ENCODE results near the gene WBP2. TPM values are rescaled to one million over a fixed set of nuclear protein-coding genes. Genes with fewer than 3 reads are reported as not detected.
A peak's percentile ranks its signal among the peaks of the same experiment; 100 is the strongest.
"Not testable (repeated sequence)": the region's sequence is repeated elsewhere in the genome, so short reads cannot be mapped to it uniquely, and the experiment has no call there.

Gene WBP2
- total and polyA plus RNA-seq, 9 of the 15 experiments (the other 6 are each of a cell fraction or from before 2014, with no cell fraction given), result 2.2 to 74.3 (median 20.0) TPM

DNA sequence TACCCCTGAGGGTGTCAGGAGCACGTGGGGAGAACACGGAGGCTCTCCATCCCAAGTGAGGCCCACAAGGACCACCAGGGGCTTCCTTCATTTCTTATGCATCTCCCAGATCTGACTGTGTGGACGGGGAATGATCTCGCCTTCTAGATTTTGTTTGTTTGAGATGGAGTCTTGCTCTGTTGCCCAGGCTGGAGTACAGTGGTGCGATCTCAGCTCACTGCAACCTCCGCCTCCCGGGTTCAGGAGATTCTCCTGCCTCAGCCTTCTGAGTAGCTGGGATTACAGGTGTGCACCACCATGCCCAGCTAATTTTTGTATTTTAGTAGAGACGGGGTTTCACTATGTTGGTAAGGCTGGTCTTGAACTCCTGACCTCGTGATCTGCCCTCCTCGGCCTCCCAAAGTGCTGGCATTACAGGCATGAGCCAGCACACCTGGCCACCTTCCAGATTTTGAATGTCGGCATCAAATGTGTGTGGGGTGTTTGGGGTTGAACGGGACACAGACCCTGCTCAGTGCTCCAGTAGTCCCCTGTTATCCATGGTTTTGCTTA lies 13.7 kb upstream of the WBP2 start:
- H3K27ac ChIP-seq (ENCODE audit: extremely low read depth, low read depth, low read length); H3K4me2 ChIP-seq (ENCODE audit: insufficient read depth, low read length); H3K9me3 ChIP-seq (replicated peaks; ENCODE audit: control insufficient read depth, insufficient read depth, low read depth, low read length); H3K9me1 ChIP-seq (ENCODE audit: control insufficient read depth, insufficient read depth, low read length); H4K20me1 ChIP-seq (replicated peaks; ENCODE audit: control insufficient read depth, insufficient read depth, low read length); H3K4me3 ChIP-seq; H3K79me2 ChIP-seq (ENCODE audit: control insufficient read depth, insufficient read depth, low read length); ATAC-seq; H3K36me3 ChIP-seq (ENCODE audit: control insufficient read depth, insufficient read depth, low read length); in situ Hi-C loops (cut with MboI); H3K27me3 ChIP-seq (ENCODE audit: control insufficient read depth in 2 of 2, insufficient read depth in 2 of 2, low read length in 2 of 2); CTCF ChIA-PET (ENCODE audit: low intra/inter-chr PET ratio); intact Hi-C loops (cut with micrococcal nuclease); FAIRE-seq; BruUV-seq (replicated peaks): not testable (repeated sequence)
- Histone ChIP-seq H2AFZ (ENCODE audit: low read depth, low read length) (0 out of 2 replicates have a peak overlapping the region, but pooled peaks have one; percentile 66), H3K4me1 (replicated peaks in 1 of 2; ENCODE audit: control insufficient read depth in 2 of 2, insufficient read depth in 2 of 2, low read length in 2 of 2) (peaks cover 22 to 38% of the 10 kb centered on the region in 2 experiments), H3K9ac (ENCODE audit: insufficient read depth in 1 of 2, low read depth in 2 of 2, low read length in 2 of 2) (peak overlapping the region in 1 of 2 experiments; percentile 82; a peak in 1 of 4 replicates)
- TF ChIP-seq NFIC (IDR thresholded peaks at IDR 0.05) (0 out of 2 replicates have a peak, but pooled peaks have one; percentile 8), ZNF121 (CRISPR knock-in tag; conservative IDR thresholded peaks at IDR 0.05) (peak; percentile 47; the same call in 1 of the 2 replicates)
- 76% methylated on average over 10 of the region's 12 CpGs for WGBS (ENCODE audit: insufficient coverage, low coverage, missing lambda C conversion rate)
- peak in 1 of 4 experiments; percentile 2 for DNase-seq (ENCODE audit: extremely low read depth in 1 of 4, low spot score in 3 of 4)
- POLR2A ChIA-PET, result interaction anchor here (1.1 to 15.8 kb wide), 4 partner anchors 10 to 92 kb away, joined by 4 to 169 read pairs (median 6); partner anchors contain the start of gene TRIM65

DNA sequence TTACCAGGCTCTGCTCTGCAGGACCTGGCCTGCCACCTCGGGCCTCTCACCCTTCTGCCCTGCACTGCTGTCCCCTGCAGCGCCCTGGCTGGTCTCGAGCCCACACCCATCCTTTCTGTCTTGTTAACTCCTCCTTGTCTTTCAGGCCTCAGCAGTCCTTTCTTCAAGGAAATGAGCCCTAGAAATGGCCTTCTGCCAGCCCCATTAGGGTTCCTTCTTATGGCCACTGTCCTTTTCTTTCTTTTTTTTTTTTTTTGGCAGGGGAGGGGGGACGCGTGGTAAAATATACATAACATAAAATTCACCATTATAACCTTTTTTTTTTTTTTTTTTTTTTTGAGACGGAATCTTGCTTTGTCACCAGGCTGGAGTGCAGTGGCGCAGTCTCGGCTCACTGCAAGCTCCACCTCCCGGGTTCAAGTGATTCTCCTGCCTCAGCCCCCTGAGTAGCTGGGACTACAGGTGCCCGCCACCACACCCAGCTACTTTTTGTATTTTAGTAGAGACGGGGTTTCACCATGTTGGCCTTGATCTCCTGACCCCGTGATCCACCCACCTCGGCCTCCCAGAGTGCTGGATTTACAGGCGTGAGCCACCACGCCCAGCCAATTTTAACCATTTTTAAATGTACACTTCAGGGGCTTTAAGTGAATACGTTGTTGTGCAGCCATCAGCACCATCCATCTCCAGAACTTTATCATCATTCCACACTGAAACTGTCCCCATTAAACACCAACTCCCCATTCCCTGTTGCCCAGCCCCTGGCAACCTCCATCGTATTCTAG lies 10.5 kb upstream of the WBP2 start:
- Histone ChIP-seq H2AFZ (ENCODE audit: low read depth, low read length) (peak overlapping the region; percentile 90), H3K9ac (ENCODE audit: insufficient read depth in 1 of 2, low read depth in 2 of 2, low read length in 2 of 2) (peak overlapping the region; percentile 26 to 70; a peak in 2 of 4 replicates), H3K27ac (ENCODE audit: extremely low read depth, low read depth, low read length) (peak overlapping the region; percentile 57; the same call in 2 of the 3 replicates), H3K4me1 (replicated peaks in 1 of 2; ENCODE audit: control insufficient read depth in 2 of 2, insufficient read depth in 2 of 2, low read length in 2 of 2) (peaks cover 16 to 35% of the 10 kb centered on the region in 2 experiments), H3K4me2 (ENCODE audit: insufficient read depth, low read length) (0 out of 2 replicates have a peak overlapping the region, but pooled peaks have one; percentile 27)
- peak in 1 of 4 experiments; percentile 6 for DNase-seq (ENCODE audit: extremely low read depth in 1 of 4, low spot score in 3 of 4)
- H3K79me2 ChIP-seq (ENCODE audit: control insufficient read depth, insufficient read depth, low read length); H3K9me3 ChIP-seq (replicated peaks; ENCODE audit: control insufficient read depth, insufficient read depth, low read depth, low read length); FAIRE-seq; in situ Hi-C loops (cut with MboI); H4K20me1 ChIP-seq (replicated peaks; ENCODE audit: control insufficient read depth, insufficient read depth, low read length); H3K27me3 ChIP-seq (ENCODE audit: control insufficient read depth in 2 of 2, insufficient read depth in 2 of 2, low read length in 2 of 2); H3K4me3 ChIP-seq; CTCF ChIA-PET (ENCODE audit: low intra/inter-chr PET ratio); H3K9me1 ChIP-seq (ENCODE audit: control insufficient read depth, insufficient read depth, low read length); H3K36me3 ChIP-seq (ENCODE audit: control insufficient read depth, insufficient read depth, low read length); BruUV-seq (replicated peaks); intact Hi-C loops (cut with micrococcal nuclease): not testable (repeated sequence)
- TF ChIP-seq NFIC (IDR thresholded peaks at IDR 0.05) (peak; percentile 35; the same call in 1 of the 2 replicates), ZNF384 (IDR thresholded peaks at IDR 0.05; ENCODE audit: low read depth, low read length) (peak; percentile 65)
- ATAC-seq, result 0 out of 3 replicates have a peak, but pooled peaks have one; percentile 6
- 45% methylated on average over 10 of the region's 17 CpGs for WGBS (ENCODE audit: insufficient coverage, low coverage, missing lambda C conversion rate)
- POLR2A ChIA-PET, result interaction anchor here (1.3 to 1.4 kb wide), 3 partner anchors 10 to 91 kb away, joined by 6 to 9 read pairs (median 9); partner anchors contain the start of gene WBP2

DNA sequence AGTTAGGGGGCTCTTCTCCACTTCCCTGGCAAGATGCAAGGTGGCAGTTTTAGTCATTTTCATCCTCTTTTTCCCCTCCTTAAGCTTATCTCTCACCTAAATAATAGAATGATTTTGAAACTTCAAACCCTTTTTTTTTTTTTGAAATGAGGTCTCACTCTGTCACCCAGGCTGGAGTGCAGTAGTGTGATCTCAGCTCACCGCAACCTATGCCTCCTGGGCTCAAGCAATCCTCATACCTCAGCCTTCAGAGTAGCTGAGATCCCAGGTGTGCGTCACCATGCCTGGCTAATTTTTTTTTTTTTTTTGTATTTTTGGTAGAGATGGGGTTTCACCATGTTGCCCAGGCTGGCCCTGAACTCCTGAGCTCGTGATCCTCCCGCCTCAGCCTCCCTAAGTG lies 9.8 kb upstream of the WBP2 start:
- H3K79me2 ChIP-seq (ENCODE audit: control insufficient read depth, insufficient read depth, low read length); CTCF ChIA-PET (ENCODE audit: low intra/inter-chr PET ratio); H3K9me3 ChIP-seq (replicated peaks; ENCODE audit: control insufficient read depth, insufficient read depth, low read depth, low read length); H3K36me3 ChIP-seq (ENCODE audit: control insufficient read depth, insufficient read depth, low read length); intact Hi-C loops (cut with micrococcal nuclease); H3K27me3 ChIP-seq (ENCODE audit: control insufficient read depth in 2 of 2, insufficient read depth in 2 of 2, low read length in 2 of 2); DNase-seq (ENCODE audit: extremely low read depth in 1 of 4, low spot score in 3 of 4); H4K20me1 ChIP-seq (replicated peaks; ENCODE audit: control insufficient read depth, insufficient read depth, low read length); in situ Hi-C loops (cut with MboI); H3K9ac ChIP-seq (ENCODE audit: insufficient read depth in 1 of 2, low read depth in 2 of 2, low read length in 2 of 2); H3K9me1 ChIP-seq (ENCODE audit: control insufficient read depth, insufficient read depth, low read length); FAIRE-seq; H3K4me3 ChIP-seq; BruUV-seq (replicated peaks): not testable (repeated sequence)
- Histone ChIP-seq H3K27ac (ENCODE audit: extremely low read depth, low read depth, low read length) (peak overlapping the region; percentile 57; the same call in 1 of the 3 replicates), H3K4me2 (ENCODE audit: insufficient read depth, low read length) (peak overlapping the region; percentile 29), H2AFZ (ENCODE audit: low read depth, low read length) (peak overlapping the region; percentile 90), H3K4me1 (replicated peaks in 1 of 2; ENCODE audit: control insufficient read depth in 2 of 2, insufficient read depth in 2 of 2, low read length in 2 of 2) (peaks cover 18 to 34% of the 10 kb centered on the region in 2 experiments)
- POLR2A ChIA-PET, result interaction anchor here (0.6 to 1.4 kb wide), 8 partner anchors 7 to 115 kb away, joined by 3 to 9 read pairs (median 4); partner anchors contain the start of gene WBP2
- 79% methylated on average over 4 of the region's 4 CpGs for WGBS (ENCODE audit: insufficient coverage, low coverage, missing lambda C conversion rate)
- 0 out of 3 replicates have a peak, but pooled peaks have one; percentile 7 for ATAC-seq

Measured in K562 (cell line).